DND-41 (cell line): ENCODE results near the gene ZNF254.

Experiments
- CTCF ChIP-seq: IDR thresholded peaks from 2 replicates; pipeline ENCODE4 v1.5.1; 2012; ENCODE audit warnings: borderline replicate concordance, low read length, moderate library complexity, mild to moderate bottlenecking; ENCODE audit not compliant: poor library complexity, severe bottlenecking; ENCODE audit errors: extremely low read depth
- EZH2 ChIP-seq: IDR thresholded peaks from 3 replicates; pipeline ENCODE4 v1.6.1; 2012; ENCODE audit warnings: borderline replicate concordance, low read depth, mild to moderate bottlenecking, moderate library complexity, low read length, inconsistent platforms; ENCODE audit not compliant: severe bottlenecking

GRCh38 chr19:24071078-24071477, 15.9 kb upstream of the ZNF254 start:
- TF ChIP-seq CTCF (no peak), EZH2 (no peak)
